GM19193 (cell line): Measurements from ENCODE around the gene STK4.

ENCODE experiments used
- POLR2A ChIP-seq: IDR thresholded peaks from 4 replicates; pipeline ENCODE4 v1.6.1; 2011; ENCODE audit not compliant: insufficient read depth, insufficient read length; ENCODE audit errors: extremely low read depth

Gene STK4

DNA sequence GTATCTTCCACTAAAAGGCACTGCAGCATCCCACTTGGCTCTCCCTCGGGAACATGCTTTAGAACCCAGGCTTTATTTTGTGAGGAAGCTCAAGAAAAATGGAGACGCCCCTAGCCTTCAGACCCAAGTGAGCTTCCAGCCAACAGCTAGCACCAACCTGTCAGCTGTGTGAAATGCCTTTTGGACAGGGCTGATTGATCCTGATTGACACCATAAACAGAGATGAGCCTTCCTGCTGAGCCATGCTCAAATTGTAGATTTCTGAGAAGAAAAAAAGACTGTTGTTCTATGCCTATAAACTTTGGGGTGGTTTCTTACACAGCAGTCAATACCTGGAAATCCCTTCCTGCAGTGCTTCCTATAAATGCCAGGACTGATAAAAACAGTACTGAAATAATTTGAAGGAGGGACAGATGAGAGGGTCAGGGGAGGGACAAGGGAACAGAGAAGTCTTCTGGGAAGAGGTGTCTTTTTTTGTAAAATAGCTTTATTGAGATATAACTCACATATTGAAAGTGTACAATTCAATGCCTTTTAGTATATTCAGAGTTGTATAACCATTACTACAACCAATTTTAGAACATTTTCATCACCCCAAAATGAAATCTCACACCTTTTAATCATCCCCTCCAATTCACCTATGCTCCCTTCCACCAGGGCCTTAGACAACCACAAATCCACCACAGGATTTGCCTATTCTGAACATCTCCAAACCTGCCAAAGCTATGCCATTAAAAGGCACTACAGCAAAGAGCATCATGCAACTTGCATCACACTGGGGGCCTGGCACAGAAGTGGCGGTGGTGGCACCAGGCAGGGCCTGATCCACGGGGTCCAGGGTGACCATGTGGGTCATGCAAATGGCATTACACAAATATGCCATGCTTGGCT is 2.7 kb upstream of the STK4 start:
- TF ChIP-seq POLR2A = no peak

- TF ChIP-seq POLR2A = no peak
Measured at GRCh38 chr20:44965651-44966029, 672 bp upstream of the STK4 start.

- no peak for TF ChIP-seq POLR2A
Measured at GRCh38 chr20:44967207-44967807, 995 bp downstream of the STK4 start.

- no peak for TF ChIP-seq POLR2A
Measured at GRCh38 chr20:44969300-44969894, 3.1 kb downstream of the STK4 start.

- TF ChIP-seq POLR2A = no peak
Measured at GRCh38 chr20:44970243-44970757, 4.0 kb downstream of the STK4 start.

- TF ChIP-seq POLR2A = no peak
Measured at GRCh38 chr20:44973053-44973452, 6.7 kb downstream of the STK4 start.

GRCh38 chr20:44976698-44977097 is 10.4 kb downstream of the STK4 start:
- TF ChIP-seq POLR2A = no peak

DNA sequence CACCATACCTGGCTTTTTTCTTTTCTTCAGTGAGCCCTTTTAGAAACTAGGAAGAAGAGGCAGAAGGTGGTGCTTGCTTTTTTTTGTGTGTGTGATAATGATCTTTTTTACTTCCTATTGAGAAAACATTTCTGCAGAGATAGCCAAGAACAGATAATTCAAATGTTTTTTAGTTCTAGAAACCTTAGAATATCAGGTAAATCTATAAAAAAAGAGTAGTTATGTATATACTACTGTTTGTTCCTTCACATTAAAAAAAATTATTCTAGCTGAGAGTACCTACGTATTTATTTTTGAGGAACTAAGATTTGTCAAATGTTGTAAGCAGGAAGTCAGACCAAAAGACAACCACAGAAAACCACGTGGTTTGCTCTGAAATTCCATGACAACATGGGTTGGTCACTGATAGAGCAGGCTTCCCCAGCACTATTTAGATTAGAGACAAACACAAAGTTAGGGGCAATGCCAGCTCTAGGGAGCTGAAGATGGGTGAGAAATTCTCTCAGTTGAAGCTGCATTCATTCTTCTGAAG is 12.8 kb downstream of the STK4 start:
- TF ChIP-seq POLR2A = no peak

DNA sequence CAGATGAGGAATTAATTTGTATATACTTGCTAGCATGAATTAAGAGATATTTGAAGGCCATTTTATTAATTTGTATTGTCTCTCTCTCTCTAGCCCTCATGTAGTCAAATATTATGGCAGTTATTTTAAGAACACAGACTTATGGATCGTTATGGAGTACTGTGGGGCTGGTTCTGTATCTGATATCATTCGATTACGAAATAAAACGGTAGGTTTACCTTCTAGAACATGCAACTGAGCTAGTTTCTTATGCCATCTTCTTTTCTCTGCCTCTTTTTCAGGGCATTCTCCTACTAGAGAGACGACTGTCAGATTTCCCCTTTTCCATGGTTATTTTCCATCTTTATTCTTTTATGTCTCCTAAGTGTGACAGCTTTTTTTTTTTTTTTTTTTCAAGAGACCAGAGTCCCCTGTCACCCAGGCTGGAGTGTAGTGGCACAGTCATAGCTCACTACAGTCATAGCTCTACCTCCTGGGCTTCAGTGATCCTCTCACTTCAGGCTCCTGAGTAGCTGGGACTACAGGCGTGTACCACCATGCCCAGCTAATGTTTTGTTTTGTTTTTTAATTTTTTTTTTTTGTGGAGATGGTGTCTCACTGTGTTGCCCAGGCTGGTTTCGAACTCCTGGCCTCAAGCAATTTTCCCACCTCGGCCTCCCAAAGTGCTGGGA is 15.6 kb downstream of the STK4 start:
- no peak for TF ChIP-seq POLR2A

DNA sequence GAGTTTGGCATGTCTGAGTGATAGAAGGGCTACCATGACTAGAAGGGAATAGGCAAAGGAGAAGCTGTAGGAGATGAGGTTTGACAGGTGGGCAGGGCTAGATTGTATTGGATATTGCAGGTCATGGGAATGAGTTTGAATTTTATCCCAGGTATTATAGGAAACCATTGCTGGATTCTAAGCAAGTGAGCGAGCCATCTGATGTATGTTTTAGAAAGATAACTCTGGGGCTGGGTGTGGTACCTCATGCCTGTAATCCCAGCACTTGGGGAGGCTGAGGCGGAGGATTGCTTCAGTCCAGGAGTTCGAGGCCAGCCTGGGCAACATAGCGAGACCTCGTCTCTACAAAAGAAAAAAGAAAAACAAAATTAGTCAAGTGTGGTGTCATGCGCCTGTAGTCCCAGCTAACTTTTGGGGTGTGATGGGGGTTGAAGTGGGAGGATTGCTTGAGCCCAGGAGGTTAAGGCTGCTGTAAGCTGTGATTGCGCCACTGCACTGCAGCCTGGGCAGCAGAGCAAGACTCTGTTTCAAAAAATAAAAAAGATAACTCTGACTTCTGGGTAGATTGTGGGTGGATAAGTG is 16.9 kb downstream of the STK4 start:
- TF ChIP-seq POLR2A = no peak

DNA sequence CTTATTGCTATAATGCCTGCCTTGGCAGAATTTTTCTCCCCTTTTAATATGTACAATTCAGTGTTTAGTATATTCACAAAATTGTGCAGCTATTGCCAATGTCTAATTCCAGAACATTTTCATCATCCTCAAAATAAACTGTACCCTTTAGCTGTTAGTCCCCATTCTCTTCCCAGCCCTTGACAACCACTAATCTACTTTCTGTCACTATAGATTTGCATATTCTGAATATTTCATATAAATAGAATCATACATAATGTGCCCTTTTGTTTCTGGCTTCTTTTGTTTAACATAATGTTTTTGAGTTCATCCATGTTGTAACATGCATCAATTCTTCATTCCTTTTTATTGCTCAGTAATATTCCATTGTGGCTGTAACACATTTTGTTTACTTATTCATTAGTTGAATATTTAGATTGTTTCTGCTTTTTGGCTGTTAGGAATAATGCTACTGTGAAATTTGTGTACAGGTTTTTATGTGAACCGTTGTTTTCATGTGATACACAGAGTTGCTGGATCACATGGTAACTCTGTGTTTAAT is 22.4 kb downstream of the STK4 start:
- TF ChIP-seq POLR2A = no peak

GRCh38 chr20:44990425-44990824 is 24.1 kb downstream of the STK4 start:
- no peak for TF ChIP-seq POLR2A

- no peak for TF ChIP-seq POLR2A
Measured at GRCh38 chr20:44990957-44991356, 24.6 kb downstream of the STK4 start.

DNA sequence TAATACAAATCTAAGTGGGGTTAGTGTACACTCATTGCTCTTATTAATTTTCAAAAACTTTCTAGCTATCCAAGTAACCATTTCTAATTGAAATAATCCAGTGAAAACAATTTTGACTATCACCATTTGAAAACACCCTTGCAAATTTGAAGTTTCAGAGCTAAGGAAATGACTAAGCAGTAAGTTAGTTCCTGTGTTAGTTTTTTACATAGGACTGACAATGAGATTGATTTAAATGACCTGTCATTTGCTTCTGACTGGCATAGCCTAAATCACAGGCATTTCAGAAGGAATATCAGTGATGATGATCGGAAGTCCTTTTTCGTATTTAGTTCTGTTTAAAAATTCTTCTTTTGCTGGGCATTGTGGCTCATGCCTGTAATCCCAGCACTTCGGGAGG is 27.0 kb downstream of the STK4 start:
- no peak for TF ChIP-seq POLR2A

DNA sequence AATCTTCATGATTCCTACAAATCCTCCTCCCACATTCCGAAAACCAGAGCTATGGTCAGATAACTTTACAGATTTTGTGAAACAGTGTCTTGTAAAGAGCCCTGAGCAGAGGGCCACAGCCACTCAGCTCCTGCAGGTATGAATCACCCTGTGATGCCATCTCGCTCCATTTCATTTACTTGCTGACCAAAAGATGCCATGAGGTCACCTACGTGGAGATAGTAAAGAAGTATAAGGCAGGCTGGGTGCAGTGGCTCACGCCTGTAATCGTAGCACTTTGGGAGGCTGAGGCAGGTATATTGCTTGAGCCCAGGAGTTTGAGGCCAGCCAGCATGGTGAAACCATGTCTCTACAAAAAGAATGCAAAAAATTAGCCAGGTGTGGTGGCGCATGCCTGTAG is 30.9 kb downstream of the STK4 start:
- no peak for TF ChIP-seq POLR2A

DNA sequence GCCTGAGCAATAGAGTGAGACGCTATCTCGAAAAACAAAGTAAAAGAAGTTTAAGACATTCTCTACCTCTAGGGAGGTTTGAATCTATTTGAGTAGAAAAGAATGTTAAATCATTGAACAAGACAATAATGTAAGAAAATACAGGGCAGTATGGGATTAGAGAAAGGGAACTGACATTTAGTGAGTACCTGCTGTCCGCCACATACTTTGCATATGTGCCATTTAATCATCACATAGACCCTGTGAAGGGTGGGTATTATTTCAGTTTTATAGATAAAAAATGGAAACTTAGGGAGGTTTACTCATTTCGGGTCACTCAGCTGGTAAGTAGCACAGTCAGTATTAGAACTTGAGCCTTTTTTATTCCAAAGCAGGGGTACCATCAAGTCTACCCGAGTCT is 31.4 kb downstream of the STK4 start:
- no peak for TF ChIP-seq POLR2A
